B cell (primary cell): ENCODE results near the gene FARP2. TPM values are rescaled to one million over a fixed set of nuclear protein-coding genes. Genes with fewer than 3 reads are reported as not detected.

Source experiments
- ATAC-seq: fragments of 200-7000 bp; cut with Tn5 transposase; one replicate; pipeline ENCODE4 v1.10.0; 2021; ENCODE audit warnings: low read depth, mild to moderate bottlenecking, moderate number of reproducible peaks, moderate library complexity
- CTCF ChIA-PET: fragments of 350-600 bp; sonication (Branson Sonifier 250); formaldehyde crosslinking; loops from one replicate; lab custom pipeline; 2021; ENCODE audit warnings: antibody characterized with exemption, inconsistent platforms; lab: Charles Lee
- POLR2A ChIA-PET: fragments of 350-600 bp; sonication (Branson Sonifier 250); formaldehyde crosslinking; loops from one replicate; lab custom pipeline; 2021; ENCODE audit warnings: antibody characterized with exemption; lab: Charles Lee
- DNase-seq: peaks from one replicate; pipeline ENCODE4 v3.0.0; 2013
- H2AFZ ChIP-seq: 2 replicates; pipeline ENCODE4 v1.6.1; 2012; ENCODE audit warnings: mild to moderate bottlenecking, low read depth, low read length; ENCODE audit not compliant: insufficient read depth, poor library complexity, severe bottlenecking
- H3K27ac ChIP-seq, 2 donors: 1 replicate in 1 of 2; 2 replicates in 1 of 2; pipeline ENCODE4 v1.5.1; 2012 to 2013; ENCODE audit warnings: low read length in 2 of 2, mild to moderate bottlenecking in 2 of 2, moderate library complexity in 1 of 2
- H3K27me3 ChIP-seq, 4 experiments: fragments of 200-600 bp in 1 of 4; sonication (generic) in 1 of 4; replicated peaks in 1 of 4; 1 replicate in 2 of 4; 2 replicates in 2 of 4; pipeline versions ENCODE4 v1.6.1 to v1.7.0; 2013 to 2016; ENCODE audit warnings: low read length in 3 of 4, mild to moderate bottlenecking in 2 of 4, mixed read lengths in 1 of 4, moderate library complexity in 1 of 4; ENCODE audit not compliant: insufficient read depth in 4 of 4, control insufficient read depth in 3 of 4; ENCODE audit errors: control extremely low read depth in 1 of 4
- H3K36me3 ChIP-seq, 2 experiments: replicated peaks in 1 of 2; 1 replicate in 1 of 2; 2 replicates in 1 of 2; pipeline versions ENCODE4 v1.6.1 to v1.7.1; 2013; ENCODE audit warnings: low read length in 1 of 2; ENCODE audit not compliant: insufficient read depth in 2 of 2, control insufficient read depth in 1 of 2; ENCODE audit errors: control extremely low read depth in 1 of 2, extremely low read depth in 1 of 2
- H3K4me1 ChIP-seq, 2 donors: fragments of 200-600 bp in 1 of 2; sonication (generic) in 1 of 2; 1 replicate in 1 of 2; 2 replicates in 1 of 2; pipeline versions ENCODE4 v1.5.1 to v1.6.1; 2013 to 2017; ENCODE audit warnings: low read length in 2 of 2; ENCODE audit not compliant: control insufficient read depth in 2 of 2, insufficient read depth in 2 of 2
- H3K4me2 ChIP-seq: replicated peaks from 2 replicates; pipeline ENCODE3; 2012; ENCODE audit warnings: mild to moderate bottlenecking, low read depth, low read length; ENCODE audit not compliant: poor library complexity, severe bottlenecking
- H3K4me3 ChIP-seq, 5 experiments: fragments of 200-600 bp in 1 of 5; sonication (generic) in 1 of 5; 1 replicate in 3 of 5; 2 replicates in 2 of 5; pipeline versions ENCODE4 v1.5.1 to v1.7.0; 2011 to 2016; ENCODE audit warnings: low read length in 4 of 5, mild to moderate bottlenecking in 4 of 5, low read depth in 2 of 5, control low read depth in 1 of 5, moderate library complexity in 1 of 5; ENCODE audit not compliant: insufficient read depth in 1 of 5; ENCODE audit errors: control extremely low read depth in 1 of 5, extremely low read depth in 1 of 5
- H3K79me2 ChIP-seq: fragments of 200-600 bp; sonication (generic); one replicate; pipeline ENCODE4 v1.6.0; 2016; ENCODE audit warnings: low read length; ENCODE audit not compliant: control insufficient read depth, insufficient read depth
- H3K9ac ChIP-seq: fragments of 200-600 bp; sonication (generic); 2 replicates; pipeline ENCODE4 v1.6.1; 2017; ENCODE audit warnings: mild to moderate bottlenecking, low read length, moderate library complexity
- H3K9me3 ChIP-seq, 3 donors: one replicate each; pipeline versions ENCODE4 v1.6.1 to v1.7.1; 2013; ENCODE audit warnings: low read length in 2 of 3; ENCODE audit not compliant: control insufficient read depth in 2 of 3, insufficient read depth in 1 of 3; ENCODE audit errors: control extremely low read depth in 1 of 3
- H4K20me1 ChIP-seq: 2 replicates; pipeline ENCODE4 v1.6.0; 2012; ENCODE audit warnings: mild to moderate bottlenecking, low read length; ENCODE audit not compliant: insufficient read depth, control insufficient read depth, poor library complexity, severe bottlenecking
- H3K27ac Mint-ChIP-seq: one replicate; pipeline ENCODE4 v1.8.0; 2021; ENCODE audit warnings: mixed read lengths
- H3K27me3 Mint-ChIP-seq: one replicate; pipeline ENCODE4 v1.8.0; 2021; ENCODE audit warnings: mixed read lengths
- H3K4me1 Mint-ChIP-seq: one replicate; pipeline ENCODE4 v1.8.0; 2021; ENCODE audit warnings: mixed read lengths
- H3K4me3 Mint-ChIP-seq: one replicate; pipeline ENCODE4 v1.8.0; 2021; ENCODE audit warnings: mixed read lengths
- H3K9me3 Mint-ChIP-seq: one replicate; pipeline ENCODE4 v1.8.0; 2022; ENCODE audit warnings: mixed read lengths; ENCODE audit not compliant: insufficient read depth
- EZH2 ChIP-seq: IDR thresholded peaks from 2 replicates; pipeline ENCODE4 v1.6.1; 2012; ENCODE audit warnings: borderline replicate concordance, low read depth, mild to moderate bottlenecking, moderate library complexity, low read length; ENCODE audit not compliant: insufficient read depth, poor library complexity, severe bottlenecking
- WGBS: methylation state at CpG from one replicate; pipeline ENCODE4 v1.1.5; 2013; ENCODE audit warnings: missing lambda C conversion rate; ENCODE audit not compliant: insufficient coverage; 5-methylcytosine and 5-hydroxymethylcytosine counted together
- intact Hi-C: fragments of 100-400 bp; cut with micrococcal nuclease; formaldehyde crosslinking; loops from one replicate; pipeline ENCODE4 v1.10.0; 2022
- polyA plus RNA-seq: library from polyadenylated mRNA; depleted of rRNA; stranded (reverse); fragments of >200 nt; gene quantifications from 2 replicates; pipeline ENCODE4 v1.2.3, GENCODE V29; 2012
- total RNA-seq, 2 donors: library from RNA; stranded (reverse); fragments of 120-200 nt in 1 of 2; gene quantifications; 1 replicate in 1 of 2; 2 replicates in 1 of 2; pipeline versions ENCODE4 v1.2.3 to v1.2.4, GENCODE V29; 2013 to 2022
- TF ChIP-seq, protein P1 (sequence below): fragments of 200-600 bp; IDR thresholded peaks from one replicate; pipeline ENCODE4 v1.8.0; 2022; ENCODE audit warnings: antibody characterized with exemption, mild to moderate bottlenecking

FARP2 gene
- total and polyA plus RNA-seq, 2 donors (not counting 1 experiment from before 2014, with no cell fraction given) = 37.1 to 114 TPM

DNA sequence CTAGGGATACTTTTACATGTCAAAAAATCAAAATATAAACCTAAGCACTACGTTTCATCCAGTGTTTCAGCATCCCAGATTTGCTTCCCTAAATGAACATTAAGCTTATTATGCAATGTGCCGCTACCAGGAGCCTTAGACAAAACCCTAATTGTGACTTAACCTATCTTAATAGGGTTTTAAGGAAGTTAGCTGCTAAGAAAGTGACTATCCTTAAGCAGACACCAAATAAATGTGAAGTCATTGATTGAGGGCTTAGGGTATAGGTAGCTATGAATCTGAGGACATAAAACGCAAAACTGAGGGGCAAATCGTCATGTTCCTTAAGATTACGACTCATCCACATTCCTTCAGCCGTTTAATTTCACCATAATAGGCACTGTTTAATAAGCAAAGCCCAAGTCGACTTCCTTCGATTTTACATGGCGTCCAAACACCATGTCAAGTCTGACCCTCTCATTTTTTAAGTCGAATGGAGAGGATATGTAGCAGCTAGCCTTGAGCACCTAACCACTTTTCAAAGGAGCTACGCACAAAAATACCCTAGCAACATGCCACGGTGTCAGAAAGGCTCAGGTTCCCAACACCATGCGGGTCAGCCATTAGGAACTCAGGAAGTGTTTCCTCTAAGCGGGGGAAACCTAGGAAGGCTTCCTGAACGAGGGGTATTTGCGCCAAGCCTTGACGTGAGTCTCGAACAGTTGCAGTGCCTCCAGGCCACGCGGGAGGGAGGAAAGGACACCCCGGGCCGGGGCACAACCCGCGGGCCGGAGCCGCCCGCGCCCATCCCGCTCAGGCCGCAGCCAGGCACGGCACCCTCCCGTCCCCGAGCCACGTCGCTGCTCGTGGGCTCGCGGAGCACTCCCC lies 41.6 kb upstream of the FARP2 start:
- Histone ChIP-seq H3K27ac (peak overlapping the region; percentile 98 to 99), H3K36me3 (peaks cover 0 to 4% of the 10 kb centered on the region in 2 experiments), H3K4me3 (peak overlapping the region; percentile 90 to 99 (median 91)), H3K79me2 (peaks cover 88% of the 10 kb centered on the region), H2AFZ (peak overlapping the region; percentile 86), H4K20me1 (peaks cover 46% of the 10 kb centered on the region), H3K27me3 (no peaks in the 10 kb centered on the region), H3K9me3 (no peaks in the 10 kb centered on the region), H3K9ac (peak overlapping the region; percentile 97), H3K4me1 (peaks cover 51 to 55% of the 10 kb centered on the region in 2 donors), H3K4me2 (peak overlapping the region; percentile 83)
- no peak for DNase-seq
- CTCF ChIA-PET = interaction anchor here (0.6 to 2.2 kb wide), 13 partner anchors 11 to 388 kb away, joined by 3 to 7 read pairs (median 3); partner anchors contain the start of genes ATG4B, ING5 and THAP4
- Mint-ChIP-seq H3K27me3 (no peaks in the 10 kb centered on the region), H3K9me3 (no peaks in the 10 kb centered on the region), H3K4me1 (peaks cover 72% of the 10 kb centered on the region), H3K4me3 (peak overlapping the region; percentile 95), H3K27ac (peak overlapping the region; percentile 99)
- intact Hi-C loops = loop anchor here (1.0 to 5.0 kb wide), 7 partner anchors 42 to 754 kb away; partner anchors contain the start of genes ATG4B, DTYMK, DUSP28 and FARP2
- no peak for ATAC-seq
- TF ChIP-seq, protein P1, sequence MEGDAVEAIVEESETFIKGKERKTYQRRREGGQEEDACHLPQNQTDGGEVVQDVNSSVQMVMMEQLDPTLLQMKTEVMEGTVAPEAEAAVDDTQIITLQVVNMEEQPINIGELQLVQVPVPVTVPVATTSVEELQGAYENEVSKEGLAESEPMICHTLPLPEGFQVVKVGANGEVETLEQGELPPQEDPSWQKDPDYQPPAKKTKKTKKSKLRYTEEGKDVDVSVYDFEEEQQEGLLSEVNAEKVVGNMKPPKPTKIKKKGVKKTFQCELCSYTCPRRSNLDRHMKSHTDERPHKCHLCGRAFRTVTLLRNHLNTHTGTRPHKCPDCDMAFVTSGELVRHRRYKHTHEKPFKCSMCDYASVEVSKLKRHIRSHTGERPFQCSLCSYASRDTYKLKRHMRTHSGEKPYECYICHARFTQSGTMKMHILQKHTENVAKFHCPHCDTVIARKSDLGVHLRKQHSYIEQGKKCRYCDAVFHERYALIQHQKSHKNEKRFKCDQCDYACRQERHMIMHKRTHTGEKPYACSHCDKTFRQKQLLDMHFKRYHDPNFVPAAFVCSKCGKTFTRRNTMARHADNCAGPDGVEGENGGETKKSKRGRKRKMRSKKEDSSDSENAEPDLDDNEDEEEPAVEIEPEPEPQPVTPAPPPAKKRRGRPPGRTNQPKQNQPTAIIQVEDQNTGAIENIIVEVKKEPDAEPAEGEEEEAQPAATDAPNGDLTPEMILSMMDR = no peak
- TF ChIP-seq EZH2 = no peak
- POLR2A ChIA-PET = interaction anchor here (0.5 to 2.7 kb wide), 14 partner anchors 10 to 748 kb away, joined by 3 to 16 read pairs (median 4); partner anchors contain the start of genes CAPN10 and FARP2
- 3% methylated on average over 29 of the region's 38 CpGs for WGBS
